Parathyroid adenoma (tissue), 2 donors: ENCODE data around the gene CSTPP1.

Source experiments
- H2AFZ ChIP-seq: fragments of 300-600 bp; sonication (generic); one replicate; pipeline ENCODE4 v1.7.0; 2017; ENCODE audit warnings: antibody characterized with exemption, mild to moderate bottlenecking
- H3K27ac ChIP-seq: fragments of 300-600 bp; sonication (generic); one replicate; pipeline ENCODE4 v1.7.0; 2017
- H3K27me3 ChIP-seq: fragments of 300-600 bp; sonication (generic); one replicate; pipeline ENCODE4 v1.7.0; 2017; ENCODE audit warnings: low read length; ENCODE audit not compliant: control insufficient read depth, insufficient read depth
- H3K36me3 ChIP-seq: fragments of 300-600 bp; sonication (generic); one replicate; pipeline ENCODE4 v1.7.0; 2017; ENCODE audit warnings: low read length; ENCODE audit not compliant: control insufficient read depth, insufficient read depth
- H3K4me1 ChIP-seq: fragments of 300-600 bp; sonication (generic); one replicate; pipeline ENCODE4 v1.7.0; 2017; ENCODE audit warnings: control low read depth
- H3K4me2 ChIP-seq: fragments of 300-600 bp; sonication (generic); one replicate; pipeline ENCODE4 v1.7.0; 2017; ENCODE audit warnings: low read length
- H3K4me3 ChIP-seq: fragments of 300-600 bp; sonication (generic); one replicate; pipeline ENCODE4 v1.7.0; 2017; ENCODE audit warnings: low read depth, low read length
- H3K79me2 ChIP-seq: fragments of 300-600 bp; sonication (generic); one replicate; pipeline ENCODE4 v1.7.0; 2017; ENCODE audit warnings: control low read depth
- H3K9ac ChIP-seq: fragments of 300-600 bp; sonication (generic); one replicate; pipeline ENCODE4 v1.7.0; 2017; ENCODE audit warnings: mild to moderate bottlenecking
- H3K9me3 ChIP-seq: fragments of 300-600 bp; sonication (generic); one replicate; pipeline ENCODE4 v1.7.0; 2017; ENCODE audit warnings: low read length; ENCODE audit not compliant: control insufficient read depth
- TF ChIP-seq, protein P1 (sequence below): fragments of 300-600 bp; sonication (generic); IDR thresholded peaks from one replicate; pipeline ENCODE4 v1.7.0; 2017; ENCODE audit warnings: antibody characterized with exemption, mild to moderate bottlenecking
- donor health status: primary hyperparathyroidism.

The CSTPP1 gene

GRCh38 chr11:47136921-47137320, 200.4 kb downstream of the CSTPP1 start:
- Histone ChIP-seq H3K9ac (no peak overlapping the region), H3K27ac (no peak overlapping the region), H3K9me3 (no peaks in the 10 kb centered on the region)

DNA sequence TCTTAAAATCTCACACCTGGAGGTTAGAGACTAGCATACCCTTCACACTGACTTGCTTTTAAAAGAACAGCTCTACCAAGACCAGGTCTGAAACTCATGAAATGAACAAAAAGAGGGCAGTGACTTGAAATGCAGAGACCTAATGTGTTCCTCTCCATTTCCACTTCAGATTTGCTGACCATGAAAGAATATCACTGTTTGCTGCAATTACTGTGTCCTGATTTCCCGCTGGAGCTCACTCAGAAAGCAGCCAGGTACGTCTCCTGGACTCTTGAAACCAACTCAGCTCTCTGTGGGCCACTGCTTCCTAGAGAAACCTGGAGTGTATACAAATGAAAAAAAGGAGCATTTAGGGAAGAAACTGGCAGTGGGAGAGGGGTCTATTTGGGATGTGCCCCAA, 200.9 kb downstream of the CSTPP1 start:
- H3K9ac ChIP-seq: no peak overlapping the region

More at GRCh38 chr11:47136921-47137320, 200.4 kb downstream of the CSTPP1 start:
- no peak overlapping the region for H2AFZ ChIP-seq
- peaks cover 4% of the 10 kb centered on the region for H3K4me1 ChIP-seq
- no peak overlapping the region for H3K4me2 ChIP-seq
- H3K4me3 ChIP-seq: no peak overlapping the region
- H3K27me3 ChIP-seq: no peaks in the 10 kb centered on the region
- no peaks in the 10 kb centered on the region for H3K36me3 ChIP-seq
- no peaks in the 10 kb centered on the region for H3K79me2 ChIP-seq
- TF ChIP-seq, protein P1, sequence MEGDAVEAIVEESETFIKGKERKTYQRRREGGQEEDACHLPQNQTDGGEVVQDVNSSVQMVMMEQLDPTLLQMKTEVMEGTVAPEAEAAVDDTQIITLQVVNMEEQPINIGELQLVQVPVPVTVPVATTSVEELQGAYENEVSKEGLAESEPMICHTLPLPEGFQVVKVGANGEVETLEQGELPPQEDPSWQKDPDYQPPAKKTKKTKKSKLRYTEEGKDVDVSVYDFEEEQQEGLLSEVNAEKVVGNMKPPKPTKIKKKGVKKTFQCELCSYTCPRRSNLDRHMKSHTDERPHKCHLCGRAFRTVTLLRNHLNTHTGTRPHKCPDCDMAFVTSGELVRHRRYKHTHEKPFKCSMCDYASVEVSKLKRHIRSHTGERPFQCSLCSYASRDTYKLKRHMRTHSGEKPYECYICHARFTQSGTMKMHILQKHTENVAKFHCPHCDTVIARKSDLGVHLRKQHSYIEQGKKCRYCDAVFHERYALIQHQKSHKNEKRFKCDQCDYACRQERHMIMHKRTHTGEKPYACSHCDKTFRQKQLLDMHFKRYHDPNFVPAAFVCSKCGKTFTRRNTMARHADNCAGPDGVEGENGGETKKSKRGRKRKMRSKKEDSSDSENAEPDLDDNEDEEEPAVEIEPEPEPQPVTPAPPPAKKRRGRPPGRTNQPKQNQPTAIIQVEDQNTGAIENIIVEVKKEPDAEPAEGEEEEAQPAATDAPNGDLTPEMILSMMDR: no peak

GRCh38 chr11:47139878-47140277, 203.3 kb downstream of the CSTPP1 start:
- no peak overlapping the region for H3K27ac ChIP-seq

More for the DNA sequence above, 200.9 kb downstream of the CSTPP1 start:
- Histone ChIP-seq H3K9me3 (no peaks in the 10 kb centered on the region), H3K27me3 (no peaks in the 10 kb centered on the region), H3K27ac (no peak overlapping the region), H3K4me1 (peaks cover 4% of the 10 kb centered on the region), H3K79me2 (no peaks in the 10 kb centered on the region), H3K4me2 (no peak overlapping the region), H3K4me3 (no peak overlapping the region), H2AFZ (no peak overlapping the region), H3K36me3 (no peaks in the 10 kb centered on the region)
- TF ChIP-seq, protein P1: no peak

DNA sequence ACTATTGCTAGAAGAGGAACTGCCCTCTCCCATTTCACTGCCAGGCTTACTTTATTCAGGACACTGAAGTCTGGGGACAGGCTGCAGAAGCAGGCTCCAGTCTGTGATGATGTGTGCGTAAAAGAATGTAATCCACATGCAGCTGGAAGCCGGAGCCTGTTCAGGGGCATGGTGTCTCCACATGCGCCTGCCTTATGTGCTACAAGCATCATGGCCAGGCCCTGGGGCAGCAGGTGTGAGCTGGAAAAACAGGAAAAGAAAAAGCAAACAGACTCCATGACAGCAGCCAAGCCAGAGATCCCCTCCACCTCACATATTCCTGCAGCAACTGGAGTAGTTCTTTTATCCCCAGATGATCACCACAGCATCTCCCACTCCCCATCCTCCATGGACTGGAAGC, 206.8 kb downstream of the CSTPP1 start:
- TF ChIP-seq, protein P1: no peak
- Histone ChIP-seq H3K27ac (no peak overlapping the region), H3K9me3 (no peaks in the 10 kb centered on the region), H3K4me3 (no peak overlapping the region), H3K36me3 (no peaks in the 10 kb centered on the region), H3K4me1 (no peaks in the 10 kb centered on the region), H3K4me2 (no peak overlapping the region), H3K79me2 (no peaks in the 10 kb centered on the region), H3K9ac (no peak overlapping the region), H2AFZ (no peak overlapping the region), H3K27me3 (no peaks in the 10 kb centered on the region)

More at GRCh38 chr11:47139878-47140277, 203.3 kb downstream of the CSTPP1 start:
- Histone ChIP-seq H3K4me1 (no peaks in the 10 kb centered on the region), H3K9me3 (no peaks in the 10 kb centered on the region), H3K79me2 (no peaks in the 10 kb centered on the region), H3K36me3 (no peaks in the 10 kb centered on the region), H3K4me2 (no peak overlapping the region), H3K4me3 (no peak overlapping the region), H3K27me3 (no peaks in the 10 kb centered on the region), H3K9ac (no peak overlapping the region), H2AFZ (no peak overlapping the region)
- TF ChIP-seq, protein P1: no peak

DNA sequence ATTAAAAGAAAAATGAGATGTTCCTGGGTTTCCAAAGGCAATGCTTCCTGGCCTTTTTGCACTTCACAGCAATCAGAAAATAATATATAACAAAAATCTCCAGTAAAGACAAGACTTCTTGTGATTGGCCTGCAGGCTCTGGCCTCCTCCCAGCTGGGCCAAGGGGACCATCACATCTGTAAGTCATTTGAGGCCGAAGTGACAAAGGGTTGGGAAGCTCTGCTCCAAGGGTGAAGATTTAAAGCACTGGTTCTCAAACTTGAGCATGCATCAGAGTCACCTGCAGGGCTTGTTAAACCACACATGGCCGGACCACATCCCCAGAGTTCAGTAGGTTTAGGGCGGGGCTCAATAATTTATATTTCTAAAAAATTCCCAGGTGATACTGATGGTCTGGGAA, 208.0 kb downstream of the CSTPP1 start:
- no peaks in the 10 kb centered on the region for H3K4me1 ChIP-seq
- no peak overlapping the region for H2AFZ ChIP-seq
- no peaks in the 10 kb centered on the region for H3K79me2 ChIP-seq
- no peak overlapping the region for H3K4me3 ChIP-seq
- H3K36me3 ChIP-seq: no peaks in the 10 kb centered on the region
- H3K9ac ChIP-seq: no peak overlapping the region
- H3K27ac ChIP-seq: no peak overlapping the region
- H3K9me3 ChIP-seq: no peaks in the 10 kb centered on the region
- H3K4me2 ChIP-seq: no peak overlapping the region
- no peaks in the 10 kb centered on the region for H3K27me3 ChIP-seq
- TF ChIP-seq, protein P1: no peak
